NCI-H1092 (cell line): Measurements from ENCODE around the gene KCNMB2.
"Not testable (repeated sequence)": the region's sequence is repeated elsewhere in the genome, so short reads cannot be mapped to it uniquely, and the experiment has no call there.

Source experiments
- DNase-seq: peaks from one replicate; lab custom pipeline; 2025; lab: John Stamatoyannopoulos, UW

KCNMB2 gene

DNA sequence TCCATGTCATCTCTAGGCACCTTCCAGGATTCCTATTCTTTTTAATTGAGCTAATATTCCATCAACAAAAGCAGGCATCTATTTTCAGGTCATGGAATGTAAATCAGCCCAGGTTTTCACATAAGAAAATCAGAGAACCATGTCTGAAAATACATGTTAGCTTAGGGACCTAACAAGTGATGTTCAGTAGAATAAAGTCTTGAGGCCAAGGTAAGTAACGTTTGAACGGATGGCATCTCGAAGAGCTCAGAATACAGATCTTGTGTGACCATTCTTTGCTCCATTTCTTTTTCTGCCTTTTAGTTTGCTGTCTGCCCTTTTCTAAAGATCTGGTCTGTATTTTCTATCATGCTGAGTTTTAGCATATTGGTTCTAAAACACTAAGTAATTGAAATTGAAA lies 16.5 kb upstream of the KCNMB2 start:
- no peak for DNase-seq

DNA sequence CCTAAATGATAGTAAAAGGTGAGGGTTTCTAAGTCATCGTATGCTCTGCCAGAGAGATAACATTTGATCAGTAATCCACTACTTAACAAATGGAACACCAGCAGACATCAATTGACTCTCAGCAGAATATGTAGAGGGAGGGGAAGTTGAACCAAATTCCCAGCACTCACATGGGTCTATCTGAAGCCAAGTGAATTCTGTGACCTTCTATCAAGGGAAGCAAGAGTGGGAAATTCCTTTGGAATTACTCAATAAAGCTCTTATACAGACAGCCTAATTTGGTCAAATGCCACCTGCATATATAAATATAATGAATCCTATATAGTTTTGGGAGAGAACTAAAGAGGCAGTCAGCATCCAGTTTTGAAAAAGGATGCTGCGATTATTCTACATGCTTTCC lies 15.8 kb upstream of the KCNMB2 start:
- no peak for DNase-seq

DNA sequence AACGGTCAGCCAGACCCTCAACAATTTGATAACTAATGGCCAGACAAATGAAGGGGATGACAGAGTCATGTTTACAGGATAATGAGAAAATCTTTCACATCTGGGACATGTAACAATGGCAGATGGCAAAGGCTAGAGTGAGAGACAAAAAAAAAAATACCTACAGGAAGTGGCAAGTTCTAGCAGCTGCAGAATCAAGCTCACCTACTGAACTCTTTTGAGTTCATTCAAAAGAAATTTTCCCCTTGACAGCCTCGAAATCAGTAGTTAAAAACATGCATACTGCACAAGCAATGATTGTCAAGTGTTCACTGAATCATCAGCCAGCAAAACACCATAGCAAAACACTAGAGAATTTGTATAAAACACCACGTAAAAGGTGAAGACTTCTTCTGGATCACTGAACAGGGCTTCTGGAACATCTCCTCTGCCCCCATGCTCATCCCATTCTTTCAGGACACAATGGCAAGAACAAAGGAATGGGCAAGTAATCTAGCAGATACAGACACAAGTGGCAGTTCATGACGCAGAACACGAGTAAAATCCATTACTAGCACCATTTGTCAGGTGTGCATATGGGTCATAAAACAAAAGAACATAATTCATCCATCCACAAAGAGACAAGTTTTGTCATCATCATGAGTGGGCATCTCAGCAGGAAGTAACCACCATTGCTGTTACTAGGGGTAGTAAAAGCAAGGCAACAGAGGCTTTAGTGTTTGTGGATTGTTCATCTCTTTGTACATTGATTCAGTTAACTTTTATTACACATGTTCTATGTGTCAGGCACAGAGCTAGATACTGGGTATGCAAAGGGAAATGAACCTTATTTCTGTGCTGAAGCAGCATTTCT lies 13.8 kb upstream of the KCNMB2 start:
- no peak for DNase-seq

DNA sequence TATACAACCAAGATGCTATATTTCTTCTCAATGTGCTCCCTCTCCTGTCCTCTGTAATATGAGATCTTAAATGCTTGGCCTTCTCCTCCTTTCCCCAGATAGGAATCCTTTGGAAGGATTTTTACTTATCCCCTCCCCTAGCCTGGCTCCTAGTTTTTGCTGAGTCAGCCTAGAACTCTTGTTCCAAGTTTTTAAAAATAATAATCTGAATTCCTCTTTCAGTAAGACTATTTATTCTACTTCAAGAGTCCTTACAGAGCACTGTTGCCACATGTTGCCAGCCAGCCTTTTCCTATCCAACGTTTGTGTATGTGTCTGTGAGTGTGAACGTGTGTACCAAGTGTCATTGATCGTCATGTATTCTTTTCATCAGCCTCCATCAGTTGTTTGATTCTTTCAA lies 11.0 kb upstream of the KCNMB2 start:
- DNase-seq = no peak

DNA sequence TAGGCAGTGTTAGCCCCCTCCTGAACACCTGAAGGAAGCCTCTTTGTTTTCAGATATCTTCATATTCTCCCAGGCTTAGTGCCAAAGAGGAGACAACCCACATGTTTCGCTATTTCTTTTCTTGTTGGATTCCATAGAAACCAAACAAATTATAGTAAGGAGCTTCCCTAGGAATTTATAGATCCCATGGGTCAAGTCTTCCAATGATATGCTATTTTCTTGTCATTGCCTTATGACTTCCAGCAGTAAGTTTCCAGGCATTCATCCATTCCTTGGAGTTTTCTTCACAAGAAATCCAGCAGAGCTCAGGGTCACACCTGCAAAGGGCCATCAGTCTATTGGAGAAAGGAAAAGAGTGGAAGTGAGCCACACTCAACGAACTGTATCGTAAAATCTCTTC lies 9.9 kb upstream of the KCNMB2 start:
- DNase-seq = no peak

DNA sequence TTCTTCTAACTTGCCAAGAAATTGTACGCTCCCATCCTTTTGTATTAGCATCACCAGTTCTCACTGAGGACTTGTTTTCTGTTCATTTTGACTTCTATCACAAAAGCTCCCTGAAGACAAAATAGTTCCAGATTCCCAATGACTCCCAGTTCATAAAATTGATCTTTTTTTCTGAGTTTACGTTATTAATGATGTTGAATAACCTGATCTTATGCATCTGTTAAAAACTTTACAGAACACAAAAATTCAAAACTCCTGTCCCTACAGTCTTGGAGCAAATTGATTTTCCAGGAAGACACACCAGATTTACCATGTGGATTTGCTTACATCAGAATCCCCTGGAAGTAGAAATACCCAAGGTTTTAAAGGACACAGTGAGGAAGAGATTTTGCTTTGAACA lies 8.3 kb upstream of the KCNMB2 start:
- DNase-seq = no peak

DNA sequence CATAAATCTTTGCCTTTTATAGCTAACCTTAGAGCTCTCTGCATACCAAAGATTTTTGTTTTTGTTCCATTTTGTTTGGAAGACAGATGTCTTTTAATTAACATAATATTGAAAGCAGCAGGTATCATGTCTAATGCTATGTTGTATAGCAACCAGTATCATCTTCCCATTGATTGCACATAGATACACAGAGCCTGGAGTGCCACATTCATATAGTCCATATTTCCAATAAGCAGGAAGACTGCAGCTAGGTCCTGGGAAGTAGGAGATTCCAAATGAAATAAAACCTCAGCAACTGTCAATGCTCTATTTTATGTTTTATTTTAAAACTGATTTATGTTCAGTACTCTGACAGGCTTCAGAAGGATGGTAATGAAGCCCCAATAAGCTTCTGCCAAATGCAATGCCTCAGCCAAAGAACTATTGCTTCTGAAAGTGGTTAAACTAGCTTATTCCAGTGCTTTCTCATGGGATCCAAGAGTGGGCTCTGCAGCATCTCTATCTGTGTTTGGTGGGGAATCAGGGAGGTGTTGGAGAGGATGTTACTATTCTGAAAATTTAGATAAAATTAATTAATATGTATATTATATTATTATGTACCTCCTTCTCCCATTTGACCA lies 6.5 kb upstream of the KCNMB2 start:
- no peak for DNase-seq

DNA sequence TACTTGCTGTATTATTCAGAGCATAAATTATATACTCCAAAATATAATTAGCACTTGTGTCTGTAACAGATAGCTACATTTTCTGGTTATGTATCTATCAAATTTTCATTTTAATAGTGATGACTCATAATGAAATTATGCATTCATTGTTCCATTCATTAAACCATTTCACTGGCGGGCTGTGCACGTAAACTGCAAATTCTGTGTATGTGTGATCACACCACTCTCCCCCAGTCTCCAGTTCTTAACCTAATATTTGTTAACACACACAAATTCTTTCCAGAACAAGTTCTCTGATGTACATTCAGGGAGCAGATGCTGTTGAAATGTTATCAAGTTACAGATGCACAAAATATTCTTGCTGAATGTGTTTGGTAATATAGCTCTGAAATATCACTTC lies 3.8 kb upstream of the KCNMB2 start:
- no peak for DNase-seq

DNA sequence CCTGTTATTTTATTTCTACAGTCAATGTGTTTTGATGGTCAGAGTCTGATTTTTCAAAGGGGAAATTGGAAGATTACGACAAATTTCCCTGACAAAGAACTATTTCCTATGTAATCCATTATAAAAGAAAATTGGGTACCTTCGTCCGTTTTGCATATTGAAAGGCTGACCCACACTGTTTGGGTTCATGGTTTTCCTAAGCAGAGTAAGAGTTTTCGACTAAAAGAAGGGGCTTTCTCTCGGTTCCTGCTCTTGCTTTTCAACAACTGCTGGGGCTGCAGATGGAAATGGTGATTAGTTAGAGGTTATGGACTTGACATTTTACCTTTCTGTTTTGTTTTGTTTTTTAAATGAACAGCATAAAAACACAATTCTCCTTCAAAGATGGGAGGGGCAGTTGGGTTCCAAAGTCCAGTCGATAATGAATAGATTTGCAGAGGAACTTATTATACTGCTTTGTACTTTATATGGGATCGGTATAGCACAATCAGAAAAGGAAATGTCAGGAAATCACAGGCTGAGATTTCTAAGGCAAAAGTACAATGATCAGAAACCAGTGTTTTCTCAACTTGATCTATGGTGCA lies 978 bp downstream of the KCNMB2 start:
- no peak for DNase-seq

DNA sequence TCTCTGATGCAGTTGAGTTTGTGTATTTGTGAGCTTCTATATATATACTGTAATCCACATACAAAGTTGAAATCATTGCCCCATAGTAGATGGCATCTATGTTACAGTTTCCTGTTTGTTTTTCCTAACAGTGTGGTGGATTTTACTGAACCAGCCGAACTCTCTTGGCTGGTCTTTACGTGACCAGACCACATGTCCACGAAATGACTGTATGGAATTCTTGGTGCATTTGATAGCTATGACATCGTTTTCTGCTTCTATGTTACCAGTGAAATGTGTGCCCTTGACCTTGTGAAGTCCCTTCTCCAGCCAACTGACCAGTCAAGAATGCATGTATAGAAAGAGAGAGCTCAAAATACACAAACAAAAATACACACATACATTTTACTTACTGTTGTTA lies 1.8 kb downstream of the KCNMB2 start:
- DNase-seq = no peak

DNA sequence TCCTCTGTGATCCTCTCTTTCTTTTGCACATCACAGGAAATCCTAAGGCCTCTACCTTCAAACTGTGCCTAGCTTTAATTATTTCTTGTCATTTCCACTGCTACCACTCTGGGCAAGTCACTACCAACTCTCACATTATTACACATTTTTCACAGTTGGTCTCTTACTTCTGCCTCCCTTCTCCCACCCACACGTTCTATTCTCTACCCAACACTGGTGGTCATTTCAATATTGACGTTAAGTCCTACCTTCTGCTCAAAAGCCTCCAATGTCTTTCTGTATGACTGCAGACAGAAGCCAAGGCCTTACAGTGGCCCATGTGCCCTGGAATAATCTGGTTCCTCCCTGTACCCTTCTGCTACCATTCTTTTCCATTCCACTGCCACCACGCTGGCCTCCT lies 3.9 kb downstream of the KCNMB2 start:
- DNase-seq = no peak

DNA sequence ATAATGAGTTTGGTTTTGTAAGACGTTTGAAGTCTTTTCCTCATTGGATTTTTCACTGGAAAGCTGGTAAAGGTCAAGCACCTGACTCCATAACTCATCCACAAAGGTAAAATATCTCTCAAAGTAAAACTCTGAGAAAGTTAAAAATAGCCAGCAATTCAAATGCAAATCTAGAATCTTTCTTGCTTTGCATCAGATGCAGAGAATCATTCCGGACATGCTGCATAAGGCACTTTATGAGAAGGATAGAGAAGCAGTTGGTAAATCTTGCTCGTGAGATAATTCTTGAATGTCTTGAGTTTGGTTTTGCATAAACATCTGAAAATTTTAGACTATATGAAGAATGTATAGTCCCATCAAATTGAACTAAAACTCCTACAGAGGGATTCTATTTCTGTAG lies 9.1 kb downstream of the KCNMB2 start:
- no peak for DNase-seq

DNA sequence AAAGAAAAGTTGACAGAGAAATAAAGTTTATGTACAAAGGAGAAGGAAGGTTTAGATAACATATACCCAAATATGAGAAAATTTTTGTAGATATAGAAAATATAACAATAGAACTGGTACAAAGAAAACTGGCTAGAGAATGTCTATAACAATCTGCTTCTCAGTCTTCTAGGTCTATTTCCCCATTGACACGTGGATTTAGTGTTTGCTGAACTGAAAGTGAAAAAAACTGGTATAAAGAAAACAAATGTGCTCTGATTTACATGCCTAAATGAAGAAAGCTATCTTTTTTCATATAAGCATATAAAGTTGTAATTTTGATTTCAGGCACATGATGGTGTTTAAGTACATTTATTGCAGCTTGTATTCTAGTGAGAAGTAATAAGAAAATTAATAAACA lies 9.8 kb downstream of the KCNMB2 start:
- no peak for DNase-seq

DNA sequence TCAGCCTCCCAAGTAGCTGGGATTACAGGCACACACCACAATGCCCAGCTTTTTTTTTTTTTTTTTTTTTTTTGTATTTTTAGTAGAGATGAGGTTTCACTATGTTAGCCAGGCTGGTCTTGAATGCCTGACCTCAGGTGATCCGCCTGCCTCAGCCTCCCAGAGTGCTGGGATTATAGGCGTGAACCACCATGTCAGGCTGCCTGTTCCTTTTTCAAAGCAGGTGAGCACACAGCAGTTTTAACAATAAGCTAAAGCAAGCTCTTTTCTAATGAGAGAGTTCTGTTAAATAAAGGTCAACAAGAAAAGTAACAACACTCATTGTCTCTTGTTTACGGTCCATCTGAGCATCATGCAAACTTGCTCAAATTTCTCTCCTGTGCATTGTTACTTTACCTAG lies 13.2 kb downstream of the KCNMB2 start:
- DNase-seq = not testable (repeated sequence)

DNA sequence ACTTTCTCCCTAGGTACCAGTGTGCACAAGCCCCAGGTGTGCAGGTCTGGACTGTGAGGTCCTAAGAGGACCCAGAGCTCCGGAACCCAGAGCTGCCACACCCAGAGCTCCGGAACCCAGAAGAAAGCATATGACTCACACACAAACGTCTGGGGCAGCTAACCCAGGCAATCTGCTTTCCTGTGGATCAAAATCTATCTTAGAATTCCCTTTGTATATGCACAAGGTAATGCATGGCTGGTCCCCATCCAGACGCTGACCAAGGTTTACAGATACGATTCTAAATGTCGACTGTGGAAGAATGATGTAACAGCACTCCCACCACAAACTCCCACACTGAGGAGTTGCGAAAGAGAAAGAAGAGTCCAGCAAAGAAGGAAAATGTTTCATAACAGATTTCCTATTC lies 15.7 kb downstream of the KCNMB2 start:
- DNase-seq = no peak

DNA sequence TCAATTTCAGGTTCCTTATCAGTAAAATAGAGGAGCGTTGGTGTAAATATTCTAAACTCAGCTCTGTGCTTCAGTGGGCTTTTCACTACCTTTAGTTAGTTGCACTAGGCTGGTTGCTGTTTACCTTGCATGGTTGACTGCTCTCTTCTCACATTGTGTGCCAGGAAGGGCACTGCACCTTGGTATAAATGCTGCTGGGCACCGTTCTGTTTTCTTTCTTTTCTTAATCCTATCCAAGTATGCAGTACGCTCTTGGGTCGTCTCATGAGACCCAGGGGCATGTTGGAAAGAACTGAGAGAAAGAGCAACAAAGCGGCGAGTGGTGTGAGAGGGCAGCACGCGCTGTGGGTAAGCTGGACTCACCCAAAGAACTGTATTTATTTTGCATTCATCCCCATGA lies 22.4 kb downstream of the KCNMB2 start:
- DNase-seq = peak; percentile 72

DNA sequence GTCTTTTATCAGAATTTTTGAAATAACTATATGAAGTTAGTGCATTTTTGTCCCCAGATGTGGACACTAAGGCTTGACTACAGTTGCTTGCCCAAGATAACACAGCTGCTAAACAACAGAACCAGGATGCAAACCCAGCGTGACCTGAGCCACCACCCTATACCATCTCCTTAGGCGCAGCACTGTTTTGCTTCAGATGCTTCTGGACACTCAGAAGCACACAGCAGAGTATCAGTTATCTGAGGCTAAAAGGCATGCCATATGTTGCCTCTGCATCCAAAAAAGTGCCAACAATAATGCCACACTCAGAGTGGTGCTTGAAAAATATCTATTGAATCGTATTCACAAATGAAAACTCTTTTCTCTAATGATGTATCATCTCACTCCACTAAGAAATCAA lies 24.5 kb downstream of the KCNMB2 start:
- no peak for DNase-seq

DNA sequence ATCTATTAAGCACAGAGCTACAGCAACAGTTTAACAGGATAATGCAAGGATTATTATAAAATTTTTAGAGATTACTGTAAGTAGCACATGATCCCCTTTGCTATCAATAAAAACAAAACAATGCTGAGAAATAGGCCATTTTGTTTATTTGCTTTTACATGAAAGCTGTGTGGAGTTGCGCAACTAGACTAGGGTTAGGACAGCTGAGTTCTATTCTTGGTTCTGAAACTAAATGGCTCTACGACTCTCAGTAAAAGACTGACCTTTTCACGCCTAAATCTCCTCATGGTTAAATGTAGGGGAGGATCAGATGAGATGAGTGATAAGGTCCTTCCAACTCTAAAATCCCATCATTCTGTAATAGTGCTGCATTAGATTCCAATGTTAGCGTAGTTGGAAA lies 25.0 kb downstream of the KCNMB2 start:
- DNase-seq = no peak

DNA sequence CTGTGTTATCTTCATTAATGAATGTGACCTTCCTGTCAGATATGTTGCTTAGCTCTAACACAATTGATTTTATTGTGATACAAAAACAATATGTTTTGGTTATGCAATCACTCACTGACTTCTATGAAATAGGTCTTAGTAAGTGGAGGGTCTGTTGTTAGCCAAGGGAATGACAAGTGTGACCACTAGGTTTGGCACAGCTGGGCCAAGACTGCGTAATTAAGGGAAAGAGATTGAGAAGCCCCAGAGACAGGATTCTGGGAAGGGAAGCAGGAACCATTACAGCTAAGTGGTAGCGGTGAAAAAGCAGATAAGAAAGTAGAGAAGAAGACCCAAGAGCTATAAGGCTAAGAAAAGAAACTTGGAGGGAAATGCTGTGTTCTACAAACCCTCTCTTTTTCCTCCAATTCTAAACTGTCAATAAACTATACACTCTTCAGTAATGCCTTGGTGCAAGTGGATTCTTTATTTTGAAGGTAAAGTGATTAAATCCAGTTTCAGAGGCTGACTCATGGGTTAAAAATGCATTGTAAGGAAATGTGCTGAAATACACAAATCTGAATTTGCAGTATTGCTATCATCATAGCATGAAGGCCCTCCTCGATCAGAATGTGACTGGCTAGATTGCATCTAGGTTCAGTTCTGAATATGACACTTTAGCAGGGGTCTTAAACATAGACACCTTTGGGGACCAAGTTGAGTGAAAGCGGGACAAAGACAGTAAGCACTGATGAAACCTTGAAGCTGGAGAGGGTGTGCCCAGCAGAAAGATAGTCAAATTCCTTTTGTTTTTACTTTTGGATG lies 26.1 kb downstream of the KCNMB2 start:
- no peak for DNase-seq

DNA sequence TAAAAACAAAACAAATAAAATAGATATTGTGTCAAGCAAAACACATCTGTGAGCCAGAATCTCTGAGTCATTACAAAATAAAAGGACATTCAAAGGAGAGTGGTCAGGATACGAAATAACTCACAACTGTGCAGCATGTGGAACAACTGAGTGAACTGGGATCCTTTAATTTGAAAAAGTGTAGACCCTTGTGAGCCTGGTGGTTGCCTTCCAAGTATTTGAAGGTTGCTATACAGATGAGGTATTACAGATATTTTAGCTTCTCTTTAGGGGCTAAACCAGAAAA lies 26.7 kb downstream of the KCNMB2 start:
- DNase-seq = no peak

DNA sequence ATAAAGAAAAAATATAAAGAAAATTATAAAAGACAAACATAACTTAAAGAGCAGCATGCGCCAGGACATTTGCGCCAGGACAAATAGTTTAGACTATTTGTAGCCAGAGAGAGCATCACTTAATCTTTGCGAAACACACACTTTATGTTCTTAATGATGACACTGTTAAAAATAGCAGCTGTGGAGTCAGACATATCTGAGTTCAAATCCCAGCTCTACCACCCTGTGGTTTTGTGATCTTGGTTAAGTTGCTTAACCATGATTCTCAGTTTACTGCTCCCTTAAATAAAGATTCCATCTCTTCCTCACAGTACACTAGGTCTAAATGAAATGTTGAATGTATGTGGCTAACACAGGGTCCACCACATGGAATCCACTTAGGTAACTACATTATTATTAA lies 31.4 kb downstream of the KCNMB2 start:
- no peak for DNase-seq

DNA sequence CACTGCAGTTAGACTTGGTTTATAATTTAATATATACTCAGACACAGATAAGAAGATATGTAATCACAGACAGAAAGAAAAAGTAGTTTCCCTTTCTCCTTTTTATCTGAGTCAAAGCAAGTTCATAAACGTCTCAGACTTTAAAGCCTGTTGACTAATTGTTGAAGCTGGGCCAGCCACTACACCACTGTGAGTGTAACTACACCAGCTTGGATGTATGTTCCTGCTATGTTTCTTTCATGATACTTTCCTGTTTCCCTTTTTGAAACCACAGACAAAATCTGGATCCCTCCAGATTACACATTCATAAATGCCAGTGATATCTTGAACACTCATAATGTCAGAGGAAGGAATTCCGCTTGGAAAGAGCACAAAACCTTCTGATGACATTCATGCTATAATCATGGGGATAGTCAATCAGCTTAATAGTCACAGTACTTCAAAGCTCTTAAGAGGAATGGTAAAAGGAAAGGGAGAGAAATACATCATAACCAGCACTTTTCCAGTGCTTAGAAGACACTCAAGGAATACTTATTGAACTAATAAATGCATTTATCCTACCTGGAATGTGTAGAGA lies 32.0 kb downstream of the KCNMB2 start:
- DNase-seq = no peak

DNA sequence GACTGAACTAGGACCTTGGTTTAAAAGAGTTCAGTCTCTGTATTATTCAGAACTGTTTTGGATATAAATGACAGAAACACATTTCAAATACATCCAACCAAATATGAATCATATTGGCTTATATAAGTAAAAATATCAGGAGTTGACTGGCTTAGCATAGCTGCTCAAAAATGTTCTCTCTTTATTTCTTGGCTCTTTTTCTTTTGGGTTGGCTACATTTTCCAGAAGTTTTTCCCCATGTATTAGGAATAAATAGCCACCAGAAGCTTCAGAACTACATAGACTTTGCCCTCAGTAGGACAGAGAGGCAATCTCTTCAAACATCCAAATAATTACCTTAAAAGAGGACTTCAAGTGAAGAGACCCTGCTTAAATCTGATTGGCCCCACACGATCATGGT lies 32.7 kb downstream of the KCNMB2 start:
- DNase-seq = no peak
